Stimulated activated CD8-positive, alpha-beta memory T cell treated with anti-CD3 and anti-CD28 coated beads, Interleukin-7, amount 100 ng/mL, for 4 hours (primary cell): ENCODE results near the gene TPRG1L.

Experiments used
- DNase-seq, 2 donors: peaks; one replicate each; pipeline ENCODE4 v3.0.0-alpha.2; 2020; ENCODE audit warnings: low read depth in 2 of 2

Gene TPRG1L

GRCh38 chr1:3663999-3664699, 39.3 kb downstream of the TPRG1L start:
- no peak for DNase-seq

GRCh38 chr1:3664700-3665375, 40.0 kb downstream of the TPRG1L start:
- no peak for DNase-seq

GRCh38 chr1:3668148-3668547, 43.3 kb downstream of the TPRG1L start:
- no peak for DNase-seq

- DNase-seq = no peak
These were observed 43.9 kb downstream of the TPRG1L start for GRCh38 chr1:3668585-3669300.

GRCh38 chr1:3669421-3669821, 44.6 kb downstream of the TPRG1L start:
- DNase-seq = no peak

GRCh38 chr1:3669971-3670431, 45.2 kb downstream of the TPRG1L start:
- no peak for DNase-seq

GRCh38 chr1:3670823-3671265, 46.0 kb downstream of the TPRG1L start:
- DNase-seq = no peak

GRCh38 chr1:3671371-3672180, 46.8 kb downstream of the TPRG1L start:
- DNase-seq = no peak

GRCh38 chr1:3672231-3672970, 47.6 kb downstream of the TPRG1L start:
- no peak for DNase-seq

- no peak for DNase-seq
These were observed 48.2 kb downstream of the TPRG1L start for GRCh38 chr1:3672971-3673361.

- no peak for DNase-seq
These were observed 48.7 kb downstream of the TPRG1L start for GRCh38 chr1:3673381-3674099.

- DNase-seq = no peak
These were observed 49.6 kb downstream of the TPRG1L start for GRCh38 chr1:3674100-3675094.

- no peak for DNase-seq
These were observed 50.6 kb downstream of the TPRG1L start for GRCh38 chr1:3675436-3675835.

GRCh38 chr1:3676581-3677470, 52.0 kb downstream of the TPRG1L start:
- no peak for DNase-seq

- DNase-seq = no peak
These were observed 52.7 kb downstream of the TPRG1L start for GRCh38 chr1:3677484-3677883.

- no peak for DNase-seq
These were observed 53.7 kb downstream of the TPRG1L start for GRCh38 chr1:3678361-3679097.

- DNase-seq = no peak
These were observed 54.3 kb downstream of the TPRG1L start for GRCh38 chr1:3679098-3679555.
